PC-9 (cell line): Measurements from ENCODE around the gene MIA3. TPM values are rescaled to one million over a fixed set of nuclear protein-coding genes. Genes with fewer than 3 reads are reported as not detected.

Experiments used
- BruUV-seq: library from RNA; stranded (reverse); fragments of 400-500 nt; replicated peaks from 2 replicates; lab custom pipeline; 2021; lab: Mats Ljungman, UMichigan
- CTCF ChIA-PET: fragments of 300-600 bp; sonication (Branson Sonifier 250); formaldehyde crosslinking; loops from one replicate; lab custom pipeline; 2022; ENCODE audit warnings: antibody characterized with exemption; lab: Charles Lee
- POLR2A ChIA-PET: fragments of 300-600 bp; sonication (Branson Sonifier 250); formaldehyde crosslinking; loops from one replicate; lab custom pipeline; 2022; ENCODE audit warnings: antibody characterized with exemption; ENCODE audit not compliant: unreplicated experiment; lab: Charles Lee
- DNase-seq, 2 experiments: peaks; one replicate each; pipeline versions ENCODE4 v3.0.0 to v3.0.0-alpha.2; 2015 to 2022; ENCODE audit warnings: mixed read lengths in 1 of 2
- H2AFZ ChIP-seq: fragments of 200-600 bp; sonication (generic); 2 replicates; pipeline ENCODE4 v1.8.1; 2017; ENCODE audit warnings: antibody characterized with exemption
- H3F3A ChIP-seq: fragments of 200-600 bp; sonication (generic); 2 replicates; pipeline ENCODE4 v1.8.1; 2017; ENCODE audit warnings: antibody characterized with exemption, mild to moderate bottlenecking, low read depth; ENCODE audit not compliant: insufficient read depth
- H3K27ac ChIP-seq: fragments of 200-600 bp; sonication (generic); 2 replicates; pipeline ENCODE4 v1.6.1; 2016; ENCODE audit warnings: mixed run types
- H3K27me3 ChIP-seq: fragments of 200-600 bp; sonication (generic); 2 replicates; pipeline ENCODE4 v1.6.1; 2016; ENCODE audit warnings: low read depth, mixed run types; ENCODE audit not compliant: insufficient read depth
- H3K36me3 ChIP-seq: fragments of 200-600 bp; sonication (generic); 2 replicates; pipeline ENCODE4 v1.6.1; 2016; ENCODE audit warnings: low read depth, mixed run types
- H3K4me1 ChIP-seq: fragments of 200-600 bp; sonication (generic); replicated peaks from 2 replicates; pipeline ENCODE4 v1.6.1; 2016; ENCODE audit warnings: mixed run types; ENCODE audit not compliant: insufficient read depth
- H3K4me2 ChIP-seq: fragments of 200-600 bp; sonication (generic); 2 replicates; pipeline ENCODE4 v1.6.1; 2017; ENCODE audit warnings: mixed run types
- H3K4me3 ChIP-seq: fragments of 200-600 bp; sonication (generic); 2 replicates; pipeline ENCODE4 v1.6.1; 2016; ENCODE audit warnings: mixed run types
- H3K79me2 ChIP-seq: fragments of 200-600 bp; sonication (generic); 2 replicates; pipeline ENCODE4 v1.6.1; 2017; ENCODE audit warnings: low read depth, mixed run types
- H3K9me2 ChIP-seq: fragments of 200-600 bp; sonication (generic); 2 replicates; pipeline ENCODE4 v1.8.1; 2017; ENCODE audit warnings: mild to moderate bottlenecking; ENCODE audit not compliant: insufficient read depth
- H3K9me3 ChIP-seq: fragments of 200-600 bp; sonication (generic); 2 replicates; pipeline ENCODE4 v1.8.1; 2016; ENCODE audit warnings: low read depth; ENCODE audit not compliant: insufficient read depth
- H4K20me1 ChIP-seq: fragments of 200-600 bp; sonication (generic); 2 replicates; pipeline ENCODE4 v1.8.1; 2017; ENCODE audit not compliant: insufficient read depth
- CTCF ChIP-seq: fragments of 200-600 bp; sonication (generic); conservative IDR thresholded peaks from 2 replicates; pipeline ENCODE4 v1.6.1; 2017; ENCODE audit warnings: mixed run types, antibody characterized with exemption, mild to moderate bottlenecking, moderate library complexity
- EZH2 ChIP-seq: fragments of 200-600 bp; sonication (generic); IDR thresholded peaks from 2 replicates; pipeline ENCODE4 v1.8.0; 2017; ENCODE audit warnings: antibody characterized with exemption, low read depth
- intact Hi-C: fragments of 100-400 bp; cut with micrococcal nuclease; formaldehyde crosslinking; loops from one replicate; pipeline ENCODE4 v1.10.0; 2022; ENCODE audit not compliant: unreplicated experiment
- total RNA-seq: library from RNA; stranded (reverse); gene quantifications from 2 replicates; pipeline ENCODE4 v1.2.3, GENCODE V29; 2021

The MIA3 gene
- total RNA-seq, 1 experiment from 2014 or later, result 65.1 TPM

GRCh38 chr1:222680080-222680479 is 62.2 kb downstream of the MIA3 start:
- no peaks in the 10 kb centered on the region for H3K4me1 ChIP-seq
- H4K20me1 ChIP-seq, result no peaks in the 10 kb centered on the region
- no peaks in the 10 kb centered on the region for H3K36me3 ChIP-seq
- no peaks in the 10 kb centered on the region for H3K9me3 ChIP-seq
- no TSS peak for BruUV-seq
- no peak overlapping the region for H3K4me2 ChIP-seq
- TF ChIP-seq CTCF, result no peak
- TF ChIP-seq EZH2, result no peak
- H3K9me2 ChIP-seq, result no peaks in the 10 kb centered on the region
- no peaks in the 10 kb centered on the region for H3K27me3 ChIP-seq
- no peaks in the 10 kb centered on the region for H3K79me2 ChIP-seq
- no peak overlapping the region for H2AFZ ChIP-seq
- no peak overlapping the region for H3K27ac ChIP-seq
- intact Hi-C loops, result no loop called here
- no peaks in the 10 kb centered on the region for H3F3A ChIP-seq
- H3K4me3 ChIP-seq, result no peak overlapping the region
- DNase-seq, result no peak
- POLR2A ChIA-PET, result no interaction called here
- CTCF ChIA-PET, result no interaction called here

- no peak overlapping the region for H2AFZ ChIP-seq
- H3K9me2 ChIP-seq, result no peaks in the 10 kb centered on the region
- CTCF ChIA-PET, result no interaction called here
- TF ChIP-seq EZH2 (no peak), CTCF (no peak)
- H3K27ac ChIP-seq, result no peak overlapping the region
- H3K4me2 ChIP-seq, result no peak overlapping the region
- H3K79me2 ChIP-seq, result no peaks in the 10 kb centered on the region
- H4K20me1 ChIP-seq, result no peaks in the 10 kb centered on the region
- H3K9me3 ChIP-seq, result no peaks in the 10 kb centered on the region
- peaks cover 6% of the 10 kb centered on the region; the same call in 1 of the 2 replicates for H3K36me3 ChIP-seq
- intact Hi-C loops, result no loop called here
- no peaks in the 10 kb centered on the region for H3K27me3 ChIP-seq
- H3K4me1 ChIP-seq, result no peaks in the 10 kb centered on the region
- no peaks in the 10 kb centered on the region for H3F3A ChIP-seq
- DNase-seq, result no peak
- BruUV-seq, result no TSS peak
- POLR2A ChIA-PET, result no interaction called here
- no peak overlapping the region for H3K4me3 ChIP-seq
These were observed 73.1 kb downstream of the MIA3 start for GRCh38 chr1:222691016-222691415.

DNA sequence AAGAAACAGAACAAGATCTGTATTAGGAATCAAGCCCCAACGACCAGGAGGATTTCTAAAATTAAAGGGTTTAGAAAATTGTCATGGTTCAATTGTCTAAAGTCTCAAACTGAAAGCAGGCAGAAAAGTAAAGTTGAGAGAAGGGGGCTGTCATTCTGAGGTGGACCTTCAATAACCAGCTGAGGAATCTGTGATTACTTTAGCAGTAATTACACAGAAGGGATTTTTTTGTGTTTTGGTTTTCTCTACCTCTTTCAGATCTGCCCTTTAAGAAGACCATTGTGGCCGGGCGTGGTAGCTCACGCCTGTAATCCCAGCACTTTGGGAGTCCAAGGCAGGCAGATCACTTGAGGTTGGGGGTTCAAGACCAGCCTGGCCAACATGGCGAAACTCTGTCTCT is 77.0 kb downstream of the MIA3 start:
- H3K27ac ChIP-seq, result no peak overlapping the region
- no peaks in the 10 kb centered on the region for H3K9me2 ChIP-seq
- TF ChIP-seq EZH2 (no peak), CTCF (no peak)
- H3K27me3 ChIP-seq, result no peaks in the 10 kb centered on the region
- no peaks in the 10 kb centered on the region for H3F3A ChIP-seq
- no peaks in the 10 kb centered on the region for H3K79me2 ChIP-seq
- no peaks in the 10 kb centered on the region for H4K20me1 ChIP-seq
- H3K4me1 ChIP-seq, result no peaks in the 10 kb centered on the region
- H2AFZ ChIP-seq, result no peak overlapping the region
- no peak for DNase-seq
- intact Hi-C loops, result no loop called here
- no peaks in the 10 kb centered on the region for H3K9me3 ChIP-seq
- ChIA-PET POLR2A (no interaction called here), CTCF (no interaction called here)
- H3K4me3 ChIP-seq, result no peak overlapping the region
- BruUV-seq, result no TSS peak
- H3K36me3 ChIP-seq, result peaks cover 6% of the 10 kb centered on the region; the same call in 1 of the 2 replicates
- H3K4me2 ChIP-seq, result no peak overlapping the region
